ENCODE results near the gene GNAS. TPM values are rescaled to one million over a fixed set of nuclear protein-coding genes. Genes with fewer than 3 reads are reported as not detected.

The GNAS gene
- total RNA-seq, 4 donors from 2014 or later, result 521 to 893 (median 652) TPM

DNA sequence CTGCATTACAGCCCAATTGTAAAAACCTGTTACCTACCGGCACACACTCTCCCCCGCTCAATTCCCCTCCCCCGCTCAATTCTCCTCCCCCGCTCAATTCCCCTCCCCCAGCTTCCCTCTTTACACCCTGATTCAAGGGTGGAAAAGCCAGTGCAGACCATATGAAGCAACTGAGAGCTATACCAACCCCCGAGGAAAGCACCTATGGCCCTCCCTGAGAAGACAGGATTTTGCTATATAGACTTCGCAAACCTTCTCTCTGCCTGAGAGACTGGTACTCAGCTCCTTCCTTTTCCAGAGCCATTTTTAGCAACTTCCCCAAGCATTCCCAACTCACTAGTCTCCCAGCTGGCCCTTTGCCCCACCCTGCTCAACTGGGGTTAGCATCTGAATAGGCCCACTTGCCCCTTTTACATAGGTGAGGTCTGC lies 9.4 kb upstream of the GNAS start:
- 49 to 54% methylated on average over 2 to 5 of the region's 6 CpGs for WGBS, 2 donors (ENCODE audit: low coverage in 1 of 2)
- no peaks in the 10 kb centered on the region for H3K36me3 ChIP-seq
- no peak overlapping the region for H3K27ac ChIP-seq
- no peak overlapping the region for H3K4me3 ChIP-seq
- H3K4me1 ChIP-seq, result peaks cover 0 to 19% (median 0%) of the 10 kb centered on the region in 3 donors
- TF ChIP-seq POLR2AphosphoS5 (IDR thresholded peaks at IDR 0.05), result no peak
- TF ChIP-seq EP300 (IDR thresholded peaks at IDR 0.05), result no peak
- TF ChIP-seq POLR2A (IDR thresholded peaks at IDR 0.05), result no peak
- no peak for TF ChIP-seq CTCF (IDR thresholded peaks at IDR 0.05)
- peaks cover 80% of the 10 kb centered on the region for H3K27me3 ChIP-seq
- ATAC-seq, result no peak
- H3K9me3 ChIP-seq, result no peaks in the 10 kb centered on the region

DNA sequence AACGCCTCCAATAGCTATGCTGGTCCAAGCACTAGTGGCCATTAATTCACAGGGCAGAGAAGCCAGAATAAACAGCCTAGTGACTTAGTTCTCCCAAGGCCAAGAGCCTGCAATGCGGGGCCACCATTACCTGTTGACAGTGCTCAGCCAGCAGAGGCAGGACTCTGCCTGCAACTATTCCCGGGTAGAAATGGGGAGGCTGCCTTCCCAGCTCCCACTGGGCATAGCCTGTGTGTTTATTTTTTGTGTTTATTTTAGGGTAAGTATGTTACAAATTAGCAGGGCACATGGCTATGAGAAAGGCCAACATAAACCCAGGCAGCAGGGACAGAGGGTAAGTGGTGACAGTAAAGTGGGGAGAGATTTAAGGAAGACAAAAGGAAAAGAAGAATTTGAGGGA lies 6.8 kb upstream of the GNAS start:
- TF ChIP-seq POLR2A (IDR thresholded peaks at IDR 0.05) (no peak), POLR2AphosphoS5 (IDR thresholded peaks at IDR 0.05) (no peak), EP300 (IDR thresholded peaks at IDR 0.05) (no peak), CTCF (IDR thresholded peaks at IDR 0.05) (no peak)
- no peaks in the 10 kb centered on the region for H3K9me3 ChIP-seq
- peaks cover 0 to under 1% (median 0%) of the 10 kb centered on the region in 3 donors for H3K4me1 ChIP-seq
- no peak for ATAC-seq
- peaks cover 72% of the 10 kb centered on the region for H3K27me3 ChIP-seq
- H3K27ac ChIP-seq, result no peak overlapping the region
- 95 to 100% methylated on average over 1 to 2 of the region's 3 CpGs for WGBS, 2 donors (ENCODE audit: low coverage in 1 of 2)
- no peaks in the 10 kb centered on the region for H3K36me3 ChIP-seq
- H3K4me3 ChIP-seq, result no peak overlapping the region

DNA sequence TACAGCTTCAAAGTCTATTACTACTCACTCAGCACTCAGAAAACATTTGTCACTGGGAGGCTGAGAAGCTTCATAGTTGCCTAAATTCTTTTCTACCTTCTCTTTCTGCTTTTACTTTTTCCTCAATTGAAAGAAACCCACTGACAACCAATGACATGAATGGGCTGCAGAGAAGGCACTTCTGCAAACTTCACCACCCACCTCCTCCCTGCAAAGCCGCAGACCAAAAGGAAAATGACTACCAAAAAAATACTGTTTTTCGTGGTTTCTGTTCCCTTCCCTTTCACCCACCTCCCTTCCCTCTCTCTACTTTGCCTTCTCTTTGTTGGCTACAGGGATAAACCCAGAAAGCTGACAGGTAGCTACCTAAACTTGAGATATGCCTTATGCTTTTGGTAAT lies 5.1 kb upstream of the GNAS start:
- Histone ChIP-seq H3K9me3 (no peaks in the 10 kb centered on the region), H3K36me3 (no peaks in the 10 kb centered on the region), H3K4me1 (peaks cover 0 to 10% (median 0%) of the 10 kb centered on the region in 3 donors), H3K27ac (no peak overlapping the region), H3K27me3 (peaks cover 72% of the 10 kb centered on the region), H3K4me3 (no peak overlapping the region)
- WGBS, 2 donors (ENCODE audit: low coverage in 1 of 2), result 75 to 80% methylated on average over 1 to 2 of the region's 2 CpGs
- ATAC-seq, result no peak
- no peak for TF ChIP-seq EP300 (IDR thresholded peaks at IDR 0.05)
- no peak for TF ChIP-seq POLR2AphosphoS5 (IDR thresholded peaks at IDR 0.05)
- no peak for TF ChIP-seq CTCF (IDR thresholded peaks at IDR 0.05)
- no peak for TF ChIP-seq POLR2A (IDR thresholded peaks at IDR 0.05)

DNA sequence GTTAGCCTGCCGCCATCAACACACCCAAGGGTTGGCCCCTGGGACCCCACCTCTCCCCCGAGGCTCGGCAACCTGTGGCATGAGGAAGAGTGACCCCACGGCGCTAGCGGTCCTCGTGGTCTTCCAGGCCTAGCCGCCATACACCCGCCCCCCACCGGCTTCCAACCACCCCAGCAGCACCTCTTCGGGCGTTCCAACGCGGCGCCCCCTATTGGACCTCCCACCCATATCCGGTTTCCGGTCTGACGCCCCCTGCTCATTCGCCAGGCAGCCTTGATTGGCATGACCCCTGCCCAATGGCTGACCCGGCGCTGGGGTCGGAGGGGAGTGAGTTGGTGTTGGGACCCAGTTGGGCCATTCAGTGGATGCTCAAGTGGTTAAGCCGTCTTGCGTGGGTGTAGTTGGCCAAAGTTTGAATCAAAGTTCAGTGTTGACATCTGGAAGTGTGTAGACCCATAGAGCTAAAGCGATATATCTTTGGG lies 1.8 kb upstream of the GNAS start, which contains the start of gene GNAS-AS1:
GNAS-AS1 (minus strand) TSS at position 210 of the 482 bp plus-strand sequence.
- Histone ChIP-seq H3K27ac (peak within 1 kb of the TSS in 1 of 4 donors; percentile 19), H3K27me3 (peaks cover 77% of the 10 kb centered on the region), H3K9me3 (no peaks in the 10 kb centered on the region), H3K36me3 (no peaks in the 10 kb centered on the region), H3K4me3 (peak within 1 kb of the TSS; percentile 31 to 46), H3K4me1 (peaks cover 0 to 39% (median 8%) of the 10 kb centered on the region in 3 donors)
- TF ChIP-seq POLR2AphosphoS5 (IDR thresholded peaks at IDR 0.05) (no peak), CTCF (IDR thresholded peaks at IDR 0.05) (peak in 1 of 4 experiments; percentile 23), POLR2A (IDR thresholded peaks at IDR 0.05) (no peak), EP300 (IDR thresholded peaks at IDR 0.05) (no peak)
- WGBS, 2 donors (ENCODE audit: low coverage in 1 of 2), result 32 to 49% methylated on average over 5 to 8 of the region's 25 CpGs
- peak; percentile 68 for ATAC-seq

All from gastroesophageal sphincter (tissue), 4 donors.